GM12864 (cell line): ENCODE results near the gene SOSTDC1.

Source experiments
- DNase-seq: peaks from one replicate; pipeline ENCODE4 v3.0.0-alpha.2; 2011; ENCODE audit warnings: low read depth
- H3K4me3 ChIP-seq: 2 replicates; pipeline ENCODE4 v1.5.1; 2011; ENCODE audit warnings: mild to moderate bottlenecking, low read depth, low read length, control low read depth
- CTCF ChIP-seq: IDR thresholded peaks from 2 replicates; pipeline ENCODE4 v1.5.1; 2011; ENCODE audit warnings: low read depth, mild to moderate bottlenecking, moderate library complexity, low read length, control low read depth, inconsistent platforms; ENCODE audit errors: missing control alignments

Gene SOSTDC1

DNA sequence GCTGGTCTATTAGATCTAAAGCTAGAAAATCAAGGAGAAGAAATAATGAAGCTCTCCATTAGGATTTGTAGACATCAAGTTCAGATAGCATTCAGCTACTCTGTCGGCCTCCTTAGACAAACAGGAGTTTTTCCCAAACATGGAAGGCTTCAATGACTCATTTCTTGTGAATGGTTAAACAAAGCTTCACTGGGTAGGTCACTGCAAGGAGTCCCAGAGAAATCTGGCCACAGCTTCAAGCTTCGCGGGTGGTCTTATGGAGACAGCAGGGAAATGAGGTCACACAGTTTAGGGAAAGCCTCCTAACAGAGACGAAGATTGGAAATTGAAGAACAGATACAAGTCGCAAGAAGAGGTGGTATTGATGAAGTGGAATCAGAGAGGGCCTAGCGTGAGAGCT, 38.5 kb upstream of the SOSTDC1 start:
- H3K4me3 ChIP-seq = no peak overlapping the region
- no peak for TF ChIP-seq CTCF
- DNase-seq = no peak

GRCh38 chr7:16502303-16502702, 36.8 kb upstream of the SOSTDC1 start:
- no peak for TF ChIP-seq CTCF
- no peak overlapping the region for H3K4me3 ChIP-seq
- DNase-seq = no peak

GRCh38 chr7:16498122-16498521, 32.6 kb upstream of the SOSTDC1 start:
- no peak for TF ChIP-seq CTCF
- DNase-seq = no peak
- no peak overlapping the region for H3K4me3 ChIP-seq

GRCh38 chr7:16494955-16495719, 29.6 kb upstream of the SOSTDC1 start:
- no peak for TF ChIP-seq CTCF
- no peak for DNase-seq
- no peak overlapping the region for H3K4me3 ChIP-seq

DNA sequence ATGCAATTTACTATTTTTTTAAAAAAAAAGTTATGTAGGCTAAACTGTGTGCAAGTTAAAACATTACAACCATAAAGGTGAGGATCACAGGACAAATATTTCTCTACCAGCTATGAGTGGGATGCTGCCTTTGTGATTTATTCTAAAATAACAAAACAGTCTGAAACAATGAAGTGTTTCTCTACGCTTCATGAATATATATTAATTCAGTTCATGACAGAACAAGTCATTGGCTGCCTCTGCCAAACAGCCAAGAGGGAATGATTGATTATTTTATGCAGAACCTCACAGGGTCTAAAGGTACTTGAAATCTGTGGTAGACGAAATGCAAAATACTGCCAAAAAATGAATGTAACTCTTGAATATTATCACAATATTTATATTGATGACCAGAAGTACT, 29.0 kb upstream of the SOSTDC1 start:
- TF ChIP-seq CTCF = no peak
- no peak for DNase-seq
- H3K4me3 ChIP-seq = no peak overlapping the region

DNA sequence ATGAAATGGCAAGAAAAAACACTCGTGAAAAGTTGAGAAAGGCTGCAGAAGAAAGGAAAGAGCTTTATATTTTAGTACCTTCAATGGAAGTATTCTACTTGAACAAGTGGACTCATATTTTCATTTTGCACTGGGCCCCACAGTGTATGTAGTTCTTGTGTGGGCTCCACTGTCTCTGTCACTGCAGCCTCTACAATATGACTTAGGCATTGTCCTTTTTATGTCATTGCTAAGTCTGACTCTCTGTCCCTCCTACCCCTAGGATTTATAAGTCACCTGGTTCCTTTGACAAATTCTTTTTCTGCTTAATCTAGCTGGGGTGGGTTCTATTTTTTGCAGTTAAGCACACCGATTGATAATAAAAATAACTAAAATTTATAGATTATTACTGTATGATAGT, 27.7 kb upstream of the SOSTDC1 start:
- no peak overlapping the region for H3K4me3 ChIP-seq
- DNase-seq = no peak
- TF ChIP-seq CTCF = no peak

DNA sequence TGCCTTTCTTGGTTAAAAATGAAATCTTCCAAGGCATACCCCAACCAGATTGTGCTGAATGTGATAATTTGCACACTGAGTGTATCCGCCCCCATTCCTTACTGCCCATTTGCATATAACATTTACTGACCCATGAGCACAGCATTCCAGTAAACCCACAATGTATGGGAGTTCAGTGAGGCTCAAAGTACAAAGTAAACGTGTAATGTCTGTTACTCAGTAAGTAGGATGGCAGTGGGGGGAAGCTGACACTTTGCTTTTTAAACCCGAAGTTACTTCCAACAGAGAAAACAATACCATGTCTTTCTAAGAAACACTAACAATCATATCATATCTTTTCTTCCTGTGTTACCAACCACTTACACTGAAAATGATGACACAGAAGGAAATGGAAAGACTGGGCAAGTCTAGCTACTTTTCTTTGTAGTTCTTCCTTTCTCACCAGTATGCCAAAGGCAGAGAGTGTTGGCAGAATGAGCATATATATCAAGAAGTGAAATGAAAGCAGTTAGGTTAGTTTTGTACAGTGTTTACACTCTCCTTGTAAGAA, 27.1 kb upstream of the SOSTDC1 start:
- no peak for TF ChIP-seq CTCF
- no peak overlapping the region for H3K4me3 ChIP-seq
- no peak for DNase-seq
